GM21737 (cell line): ENCODE data around the gene PSMG1.

Experiments used
- ATAC-seq: cut with Tn5 transposase; IDR thresholded peaks from one replicate; pipeline ENCODE4 v1.9.1; 2021; ENCODE audit warnings: mild to moderate bottlenecking, moderate library complexity; ENCODE audit not compliant: unreplicated experiment

Gene PSMG1

DNA sequence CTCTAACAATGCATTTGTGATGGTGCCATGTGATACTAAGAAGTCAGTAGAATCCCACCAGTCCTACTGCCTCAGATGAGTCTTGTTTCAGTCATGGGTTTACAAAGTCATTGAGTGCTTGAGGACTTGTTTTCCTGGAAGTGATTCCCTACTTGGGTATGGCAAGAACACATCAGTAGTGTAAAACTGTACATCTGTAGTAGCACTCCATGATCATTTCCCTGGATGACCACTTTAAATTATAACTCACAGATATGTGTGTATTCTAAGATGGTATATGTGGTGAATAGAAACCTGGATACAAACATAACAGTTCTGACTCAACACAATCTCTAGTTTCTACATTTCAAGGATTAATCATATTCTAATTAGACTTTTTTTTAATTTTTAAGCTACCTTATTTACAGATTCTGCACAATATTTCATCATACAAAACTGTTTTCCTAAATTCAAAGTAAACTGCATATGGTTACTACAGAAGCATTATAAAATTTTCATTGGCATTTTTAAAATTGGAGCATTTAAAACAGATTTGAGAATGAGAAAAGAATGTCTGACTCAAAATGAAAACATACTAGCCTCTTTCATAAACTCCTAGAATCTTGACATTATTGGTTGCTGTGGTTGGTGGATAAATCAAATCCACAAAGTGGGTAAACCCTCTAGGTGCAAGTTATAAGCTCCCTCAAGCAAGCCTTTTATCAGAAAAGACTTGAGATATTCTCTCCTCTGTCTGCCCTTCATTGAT is 6.8 kb upstream of the PSMG1 start:
- no peak for ATAC-seq

DNA sequence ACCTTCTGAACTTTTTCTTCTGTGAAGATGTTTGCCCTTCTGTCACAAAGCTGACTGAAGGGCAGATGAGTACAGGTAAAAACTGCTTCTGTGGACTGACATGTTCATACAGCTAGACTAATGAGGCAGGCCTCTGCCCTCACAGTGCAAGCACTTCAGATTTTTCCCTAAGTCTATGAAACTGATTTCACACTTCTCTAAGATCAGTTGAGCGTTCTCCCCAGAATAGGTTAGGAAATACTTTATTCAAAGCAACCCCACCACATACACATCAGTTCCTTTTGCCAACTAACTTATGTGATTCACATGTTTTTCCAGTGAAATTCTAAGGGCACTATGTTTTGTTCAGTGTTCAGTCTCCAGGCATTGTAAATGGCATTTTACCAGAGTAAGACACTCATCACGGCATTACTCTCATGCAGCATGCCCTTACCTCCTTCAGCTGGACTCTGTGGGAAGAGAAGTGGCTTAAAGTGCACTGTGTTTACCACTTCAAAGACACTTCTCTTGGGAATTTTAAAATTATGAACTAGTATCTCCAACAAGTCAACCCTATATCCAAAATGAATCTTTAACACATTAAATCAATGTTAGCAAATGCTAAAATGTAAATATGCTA is 5.4 kb upstream of the PSMG1 start:
- no peak for ATAC-seq

GRCh38 chr21:39187141-39187540 is 3.9 kb upstream of the PSMG1 start:
- no peak for ATAC-seq

DNA sequence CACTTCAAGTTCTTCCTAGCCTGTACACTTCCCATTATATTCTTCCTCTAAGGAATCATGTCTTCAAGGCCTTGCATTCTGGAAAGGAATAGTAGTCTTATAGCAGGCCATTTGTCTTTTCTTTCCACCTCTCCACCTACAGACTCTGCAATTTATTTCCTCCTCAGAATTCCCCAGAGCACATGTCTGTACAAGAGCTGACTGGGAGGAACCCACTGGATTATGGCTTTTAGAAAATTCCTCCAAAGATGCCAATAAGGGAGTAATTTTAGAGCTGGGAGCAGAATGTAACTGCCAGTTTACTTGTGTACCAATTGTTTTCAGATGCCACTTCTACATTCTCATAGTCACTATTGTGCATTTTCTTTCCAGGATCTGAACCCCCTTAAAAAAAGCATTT is 3.4 kb upstream of the PSMG1 start:
- no peak for ATAC-seq

GRCh38 chr21:39185157-39185556 is 1.9 kb upstream of the PSMG1 start:
- ATAC-seq, result no peak

GRCh38 chr21:39184050-39184980 is 1.1 kb upstream of the PSMG1 start:
- no peak for ATAC-seq

- no peak for ATAC-seq
Measured at GRCh38 chr21:39182484-39183271, 573 bp downstream of the PSMG1 start.

- no peak for ATAC-seq
Measured at GRCh38 chr21:39182016-39182415, 1.2 kb downstream of the PSMG1 start.

DNA sequence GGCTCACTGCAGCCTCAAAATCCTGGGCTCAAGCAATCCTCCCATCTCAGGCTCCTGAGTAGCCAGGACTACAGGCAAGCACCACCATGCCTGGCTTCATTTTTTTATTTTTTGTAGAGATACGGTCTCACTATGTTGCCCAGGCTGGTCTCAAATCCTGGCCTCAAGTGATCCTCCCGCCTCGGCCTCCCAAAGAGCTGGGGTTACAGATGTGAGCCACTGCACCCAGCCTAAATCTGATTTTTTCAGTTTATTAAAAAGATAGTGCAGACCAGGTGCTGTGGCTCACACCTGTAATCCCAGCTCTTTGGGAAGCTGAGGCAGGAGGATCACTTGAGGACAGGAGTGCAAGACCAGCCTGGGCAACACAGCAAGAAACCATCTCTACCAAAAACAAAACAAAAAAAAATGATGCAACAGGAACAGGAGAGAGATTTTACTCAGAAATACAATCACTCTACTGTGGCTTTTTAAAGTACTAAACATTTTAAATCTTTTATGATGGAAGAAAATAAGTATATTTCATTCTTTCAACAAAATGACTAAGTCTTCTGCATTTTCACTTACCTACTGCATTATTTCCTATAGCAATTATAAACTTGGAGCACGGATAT is 1.9 kb downstream of the PSMG1 start:
- ATAC-seq, result no peak

GRCh38 chr21:39180429-39181019 is 2.7 kb downstream of the PSMG1 start:
- ATAC-seq, result no peak

- ATAC-seq, result no peak
Measured at GRCh38 chr21:39178421-39178820, 4.8 kb downstream of the PSMG1 start.

- no peak for ATAC-seq
Measured at GRCh38 chr21:39176271-39176709, 7.0 kb downstream of the PSMG1 start.

GRCh38 chr21:39175665-39176064 is 7.6 kb downstream of the PSMG1 start:
- ATAC-seq, result no peak

- no peak for ATAC-seq
Measured at GRCh38 chr21:39175154-39175553, 8.1 kb downstream of the PSMG1 start.

GRCh38 chr21:39173716-39174680 is 9.3 kb downstream of the PSMG1 start:
- ATAC-seq, result no peak

GRCh38 chr21:39169906-39170305 is 13.3 kb downstream of the PSMG1 start:
- no peak for ATAC-seq

DNA sequence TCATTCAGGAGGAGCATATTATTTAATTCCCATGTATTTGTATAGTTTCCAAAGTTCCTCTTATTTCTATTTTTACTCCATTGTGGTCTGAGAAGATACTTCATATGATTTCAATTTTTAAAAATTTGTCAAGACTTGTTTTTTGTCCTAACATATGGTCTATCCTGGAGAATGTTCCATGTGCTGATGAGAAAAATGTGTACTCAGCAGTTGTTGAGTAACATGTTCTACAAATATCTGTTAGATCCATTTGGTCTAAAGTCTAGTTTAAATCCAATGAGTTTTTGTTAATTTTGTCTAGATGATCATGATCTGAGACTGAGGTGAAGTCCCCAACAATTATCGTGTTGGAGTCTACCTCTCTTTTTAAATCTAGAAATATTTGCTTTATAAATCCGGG is 14.5 kb downstream of the PSMG1 start:
- no peak for ATAC-seq

GRCh38 chr21:39164523-39164922 is 18.7 kb downstream of the PSMG1 start:
- no peak for ATAC-seq

GRCh38 chr21:39161064-39161463 is 22.2 kb downstream of the PSMG1 start:
- ATAC-seq, result no peak
